ENCODE measurements around the gene SPATA45.

The SPATA45 gene

GRCh38 chr1:212814537-212815334, 32.7 kb downstream of the SPATA45 start:
- no peak for TF ChIP-seq CTCF (IDR thresholded peaks at IDR 0.05; ENCODE audit: low read depth, low read length)
- no peak overlapping the region for H3K4me3 ChIP-seq (ENCODE audit: low read depth, low read length)

GRCh38 chr1:212805767-212806166, 41.7 kb downstream of the SPATA45 start:
- no peak overlapping the region for H3K4me3 ChIP-seq (ENCODE audit: low read depth, low read length)

GRCh38 chr1:212797681-212798080, 49.8 kb downstream of the SPATA45 start:
- TF ChIP-seq CTCF (IDR thresholded peaks at IDR 0.05; ENCODE audit: low read depth, low read length), result no peak
- no peak overlapping the region for H3K4me3 ChIP-seq (ENCODE audit: low read depth, low read length)

More at GRCh38 chr1:212805767-212806166, 41.7 kb downstream of the SPATA45 start:
- no peak for TF ChIP-seq CTCF (IDR thresholded peaks at IDR 0.05; ENCODE audit: low read depth, low read length)

GRCh38 chr1:212794561-212795014, 52.9 kb downstream of the SPATA45 start:
- no peak for TF ChIP-seq CTCF (IDR thresholded peaks at IDR 0.05; ENCODE audit: low read depth, low read length)
- no peak overlapping the region for H3K4me3 ChIP-seq (ENCODE audit: low read depth, low read length)

- H3K4me3 ChIP-seq (ENCODE audit: low read depth, low read length), result peak overlapping the region; percentile 71
- no peak for TF ChIP-seq CTCF (IDR thresholded peaks at IDR 0.05; ENCODE audit: low read depth, low read length)
Measured at GRCh38 chr1:212792396-212792908, 55.0 kb downstream of the SPATA45 start.

- TF ChIP-seq CTCF (IDR thresholded peaks at IDR 0.05; ENCODE audit: low read depth, low read length), result no peak
- peak within 1 kb of the TSS; percentile 71 for H3K4me3 ChIP-seq (ENCODE audit: low read depth, low read length)
Measured at GRCh38 chr1:212791676-212792395, 55.6 kb downstream of the SPATA45 start, which contains the start of the genes NSL1 and TATDN3. NSL1 (minus strand) TSS chr1:212791777; CDS start chr1:212791763, 14 bp downstream. TATDN3 (plus strand) TSS chr1:212791894; CDS start chr1:212791922, 28 bp downstream.
